GM21447 (cell line): Measurements from ENCODE around the gene DCXR.

Source experiments
- ATAC-seq: cut with Tn5 transposase; IDR thresholded peaks from one replicate; pipeline ENCODE4 v1.9.1; 2021; ENCODE audit not compliant: unreplicated experiment

DCXR gene

DNA sequence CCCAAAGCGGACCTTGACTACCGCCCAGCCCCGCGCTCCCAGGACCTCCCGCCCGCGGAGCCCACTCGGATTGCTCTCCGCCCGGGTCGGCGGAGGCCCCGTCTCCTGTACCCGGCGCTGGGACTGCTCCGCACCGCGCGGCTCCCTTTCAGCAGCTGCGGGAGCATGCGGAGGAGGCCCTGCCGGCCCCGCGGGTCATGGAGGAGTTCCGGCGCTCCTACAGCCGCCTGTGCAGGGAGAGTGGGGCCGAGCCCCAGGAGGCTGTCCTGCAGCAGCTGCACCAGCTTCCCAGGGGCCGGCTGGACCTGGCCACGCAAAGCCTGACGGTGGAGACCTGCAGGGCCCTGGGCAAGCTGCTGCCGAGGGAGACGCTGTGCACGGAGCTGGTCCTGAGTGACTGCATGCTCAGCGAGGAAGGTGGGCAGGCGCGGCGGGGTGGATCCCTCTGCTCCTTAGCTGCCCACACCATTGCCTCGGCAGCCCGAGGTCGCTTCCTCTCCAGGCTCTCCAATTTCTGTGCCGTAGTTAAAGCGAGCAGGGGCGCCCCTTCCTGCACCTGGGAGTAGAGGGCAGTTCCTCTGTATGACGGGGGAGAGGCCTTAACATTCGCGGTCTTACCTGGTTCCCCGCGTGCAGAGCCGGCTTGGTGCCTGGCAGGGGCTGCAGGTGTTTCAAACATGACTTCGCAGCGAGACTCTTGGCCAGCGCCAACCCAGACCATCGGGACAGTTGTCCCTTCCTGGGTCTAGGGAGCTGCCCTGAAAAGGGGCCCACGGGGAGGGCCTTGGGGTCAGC lies 13.9 kb downstream of the DCXR start:
- ATAC-seq: peak; percentile 6

DNA sequence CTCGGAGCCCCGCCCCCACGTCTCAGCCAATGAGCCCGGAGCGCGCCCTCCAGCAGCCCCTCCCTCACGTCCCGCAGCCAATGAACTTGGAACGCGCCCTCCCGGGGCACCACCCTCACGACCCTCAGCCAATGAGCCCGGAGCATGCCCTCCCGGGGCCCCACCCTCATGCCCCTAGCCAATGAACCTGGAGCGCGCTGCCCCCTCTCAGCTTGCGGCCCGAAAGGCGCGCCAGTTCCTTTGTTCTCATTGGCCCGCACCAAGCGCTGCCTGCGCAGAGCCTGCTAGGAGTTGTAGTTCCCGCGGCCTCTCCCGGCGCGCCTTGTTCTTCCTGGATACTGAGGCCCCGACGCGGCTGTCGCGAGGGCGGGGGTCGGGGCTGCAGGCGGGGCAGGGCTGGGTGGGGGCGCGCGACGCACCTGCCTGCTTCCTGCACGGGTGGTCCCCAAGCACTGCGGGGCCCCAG lies 14.5 kb downstream of the DCXR start, which contains the start of gene LRRC45:
Gene LRRC45, plus strand, starts transcription at position 325 of the 466 bp plus-strand sequence. CDS start 339 bp downstream, outside the sequence.
- ATAC-seq: peak; percentile 82

DNA sequence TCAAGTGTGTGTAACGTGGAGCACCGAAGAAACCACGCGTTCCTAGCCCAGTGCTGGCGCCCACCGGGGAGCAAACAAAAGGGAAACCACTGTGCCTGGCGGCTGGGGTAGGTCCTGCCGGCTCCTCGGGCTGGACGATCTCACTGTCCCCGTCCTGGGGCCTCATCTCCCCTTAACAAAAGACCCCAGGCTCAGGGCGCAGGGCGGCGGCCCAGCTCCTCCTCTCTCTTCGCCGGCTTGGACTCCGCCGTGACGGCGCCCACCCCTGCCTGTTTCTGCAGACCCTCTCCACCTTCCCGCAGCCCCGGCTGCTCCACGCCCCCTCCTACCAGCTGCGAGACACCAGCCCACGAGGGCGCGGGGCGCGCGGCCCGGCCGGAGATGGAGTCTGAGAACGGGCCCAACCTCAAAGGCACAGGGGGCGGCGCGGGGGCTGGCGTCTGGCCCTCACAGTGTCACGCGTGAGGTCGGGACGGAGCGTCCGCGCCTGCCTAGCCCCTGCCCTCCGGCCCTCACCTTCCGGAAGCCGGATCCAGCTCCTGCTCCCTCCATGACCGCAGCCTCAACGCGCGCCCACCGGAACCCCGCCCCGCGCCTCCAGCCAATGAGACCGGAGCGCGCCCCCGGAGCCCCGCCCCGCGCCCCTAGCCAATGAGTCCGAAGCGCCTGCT lies 15.1 kb downstream of the DCXR start, which contains the start of gene CENPX:
Gene CENPX, minus strand, starts transcription at position 569 of the 671 bp plus-strand sequence. Its CDS starts 17 bp downstream, at position 552.
- ATAC-seq: no peak

DNA sequence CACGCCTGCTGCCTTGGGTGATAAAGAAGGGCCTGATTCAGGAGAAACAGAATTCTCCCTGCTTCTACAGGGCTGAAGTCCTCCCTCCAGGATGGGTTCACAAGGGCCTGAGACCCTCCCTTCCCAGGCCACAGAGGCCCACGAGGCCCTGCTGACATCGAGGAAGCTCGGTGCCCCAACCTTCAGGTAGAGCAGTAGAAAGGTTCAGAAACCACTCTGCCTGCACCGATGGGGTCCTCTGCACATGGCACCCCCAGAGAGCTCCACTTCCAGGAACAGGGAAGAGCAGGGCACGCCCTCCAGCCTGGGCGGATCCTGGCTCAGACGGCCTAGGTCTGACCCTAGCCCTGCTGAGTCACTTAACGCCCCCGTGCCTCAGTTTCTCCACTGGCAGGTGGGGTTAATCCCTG lies 15.6 kb downstream of the DCXR start:
- no peak for ATAC-seq

DNA sequence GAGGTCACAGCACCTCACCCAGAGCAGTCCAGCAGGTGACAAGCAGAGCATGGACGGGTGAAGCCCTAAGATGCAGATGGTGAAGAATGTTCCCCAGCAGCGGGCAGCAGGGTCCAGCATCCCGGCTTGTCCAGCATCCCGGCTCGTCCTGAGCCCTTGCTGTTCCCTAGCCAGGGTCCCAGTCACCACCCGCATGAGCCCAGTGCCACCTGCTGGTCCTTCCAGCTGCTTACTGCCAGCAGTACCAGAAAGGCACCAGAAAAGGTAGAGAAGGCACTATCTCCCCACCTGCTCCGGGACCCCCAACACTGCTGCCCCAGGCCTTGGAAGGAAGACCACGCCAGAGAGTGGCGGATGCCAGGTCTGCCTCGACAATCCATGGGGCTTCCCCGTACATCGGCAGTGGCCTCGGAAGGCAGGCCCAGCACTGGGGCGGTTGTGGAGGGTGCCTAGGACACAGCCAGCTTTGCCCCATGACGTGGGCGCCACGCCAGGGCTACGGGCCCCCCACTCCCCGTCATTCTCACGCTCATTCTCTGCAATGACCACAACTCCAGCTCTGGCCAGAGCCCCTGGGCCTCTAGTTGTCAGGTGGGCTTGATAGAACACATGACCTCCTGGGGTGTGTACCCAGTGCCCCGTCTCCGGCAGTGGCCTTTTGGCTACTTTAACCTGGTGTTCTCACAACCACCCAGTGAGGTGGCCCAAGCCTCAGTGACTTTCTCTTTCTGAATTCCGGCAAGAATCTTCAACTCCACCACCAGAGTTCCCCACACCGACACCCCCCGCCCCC lies 16.2 kb downstream of the DCXR start:
- ATAC-seq: no peak

DNA sequence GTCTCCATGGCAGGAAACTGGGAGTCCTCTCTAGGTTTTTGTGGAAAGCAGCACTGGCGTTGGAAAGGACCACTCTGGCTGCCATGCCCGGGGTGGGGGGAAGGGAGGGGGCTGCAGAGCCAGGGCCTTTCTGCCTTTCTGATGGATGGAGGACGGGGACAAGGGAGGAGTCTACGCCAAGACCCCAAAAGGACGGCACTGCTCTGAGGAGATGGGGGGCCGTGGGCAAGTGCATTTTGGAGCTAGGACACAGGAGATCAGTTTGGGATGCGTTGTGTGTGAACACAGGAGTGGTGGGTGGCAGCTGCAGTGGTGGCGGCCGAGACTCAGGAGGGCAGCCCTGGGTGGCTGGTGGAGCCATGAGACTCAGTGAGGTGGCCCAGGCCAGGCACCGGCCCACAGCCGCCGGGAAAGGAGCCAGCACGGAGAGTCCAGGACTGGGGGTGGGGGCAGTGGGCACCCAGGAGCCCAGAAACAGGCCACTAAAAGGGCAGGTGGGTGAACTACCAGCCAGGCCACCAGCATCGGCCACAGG lies 16.9 kb downstream of the DCXR start:
- ATAC-seq: no peak

DNA sequence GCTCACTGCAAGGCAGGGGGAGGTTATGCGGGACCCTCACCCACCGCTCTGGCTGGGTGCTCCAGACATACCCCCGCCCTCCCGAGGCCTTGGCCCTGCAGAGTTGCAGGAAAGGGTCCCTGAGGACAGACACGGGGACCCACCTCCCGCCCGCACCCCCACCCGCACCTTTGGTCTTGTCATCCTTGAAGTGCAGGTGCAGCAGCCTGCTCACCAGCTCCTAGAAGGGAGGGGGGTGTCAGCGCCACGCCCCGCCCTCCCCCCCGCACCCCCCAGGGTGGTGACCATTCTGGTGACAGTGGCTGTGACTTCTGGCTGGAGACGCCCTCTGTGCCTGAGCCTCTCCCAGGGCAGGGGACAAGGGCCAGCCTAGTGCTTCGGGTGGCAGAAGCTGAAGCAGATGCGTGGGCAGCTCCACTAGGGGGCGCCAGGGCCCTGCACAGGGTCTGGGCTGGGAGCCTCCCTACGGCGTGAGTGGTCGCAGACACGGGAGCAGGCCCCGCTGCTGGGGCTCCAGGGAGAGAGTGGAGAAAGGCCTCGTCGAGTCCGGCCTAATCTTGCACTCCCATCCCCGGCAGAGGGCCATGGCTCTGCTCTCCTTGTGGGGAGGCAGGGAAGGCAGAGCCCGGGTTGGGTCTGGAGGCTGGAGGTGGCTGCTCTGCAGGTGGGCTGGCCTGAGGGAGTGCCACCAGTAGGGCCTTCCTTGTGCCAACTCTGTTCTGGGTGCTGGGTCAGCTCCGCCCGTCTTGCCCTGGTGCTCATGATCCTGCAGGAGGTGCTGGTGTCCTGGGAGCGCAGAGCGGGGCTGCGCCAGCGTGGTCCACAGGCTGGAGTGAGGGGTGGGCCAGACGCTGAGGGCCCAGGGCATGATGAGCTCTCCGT lies 17.6 kb downstream of the DCXR start:
- ATAC-seq: no peak

DNA sequence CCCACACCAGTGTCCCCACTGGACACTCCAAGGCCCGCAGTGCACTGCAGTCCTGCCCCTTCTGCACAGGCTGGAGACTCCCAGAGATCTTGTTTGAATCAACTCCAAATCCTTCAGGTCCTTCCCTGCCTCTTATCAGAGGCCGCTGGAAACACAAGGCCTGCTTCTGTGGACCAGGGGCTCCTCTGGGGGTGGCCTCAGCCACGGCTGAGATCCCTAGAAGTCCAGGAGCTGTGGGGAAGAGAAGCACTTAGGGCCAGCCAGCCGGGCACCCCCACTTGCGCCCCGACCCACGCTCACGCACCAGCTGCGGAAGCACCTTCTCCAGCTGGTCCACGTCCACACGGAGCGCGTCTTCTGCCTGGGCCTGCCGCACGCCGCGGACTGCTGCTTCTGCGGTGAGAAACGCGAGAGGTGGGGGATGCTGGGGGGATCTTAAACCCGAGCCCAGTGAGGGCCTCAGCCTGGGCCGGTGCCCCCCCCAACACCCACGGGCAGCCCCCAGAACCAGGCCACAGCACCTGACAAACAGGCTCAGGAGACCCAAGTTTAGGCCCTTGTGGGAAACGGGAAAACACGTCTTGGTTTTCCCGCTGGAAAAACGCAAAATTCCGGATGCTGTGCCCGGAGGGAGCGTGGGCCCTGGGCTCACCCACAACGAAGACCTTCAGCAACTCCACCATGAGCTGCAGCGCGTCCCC lies 18.4 kb downstream of the DCXR start:
- ATAC-seq: no peak

DNA sequence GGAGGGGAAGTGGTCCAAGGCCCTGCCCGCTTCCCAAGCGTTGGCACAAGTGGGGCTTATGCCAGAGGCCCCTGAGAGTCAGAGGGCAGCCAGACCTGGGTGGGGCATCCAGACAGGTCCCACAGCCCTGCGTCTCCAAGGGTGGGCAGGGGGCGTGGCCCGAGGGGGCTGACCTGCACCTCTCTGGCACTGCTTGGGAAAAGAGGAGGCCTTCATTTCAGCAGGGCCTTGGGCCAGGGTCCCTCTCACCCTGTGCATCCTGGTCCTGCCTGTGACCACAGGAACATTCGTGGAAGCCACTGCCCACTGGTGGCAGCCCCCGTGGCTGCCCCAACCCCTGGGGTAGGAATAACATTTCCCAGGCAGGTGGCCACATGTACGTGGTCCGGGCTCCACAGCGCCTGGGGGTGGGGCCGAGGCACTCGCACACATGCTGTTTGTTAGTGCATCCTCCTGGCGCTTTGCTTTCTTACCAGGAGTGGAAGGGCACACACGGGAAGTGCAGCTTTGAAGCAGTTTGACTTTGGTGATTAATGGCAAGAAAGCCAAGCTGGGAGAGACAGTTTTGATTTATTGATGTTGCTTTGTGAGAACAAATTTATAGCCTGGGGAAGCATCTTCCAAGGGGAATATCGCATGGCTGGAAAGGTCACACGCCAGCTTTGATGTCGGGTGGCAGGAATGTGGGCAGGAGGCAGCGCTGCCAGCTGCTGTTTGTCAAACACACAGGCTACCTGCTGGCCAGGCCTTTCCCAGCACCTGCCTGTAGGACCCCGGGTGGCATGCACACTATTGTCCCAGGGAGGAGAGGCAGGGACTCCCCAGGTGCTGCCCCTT lies 19.1 kb downstream of the DCXR start:
- no peak for ATAC-seq

DNA sequence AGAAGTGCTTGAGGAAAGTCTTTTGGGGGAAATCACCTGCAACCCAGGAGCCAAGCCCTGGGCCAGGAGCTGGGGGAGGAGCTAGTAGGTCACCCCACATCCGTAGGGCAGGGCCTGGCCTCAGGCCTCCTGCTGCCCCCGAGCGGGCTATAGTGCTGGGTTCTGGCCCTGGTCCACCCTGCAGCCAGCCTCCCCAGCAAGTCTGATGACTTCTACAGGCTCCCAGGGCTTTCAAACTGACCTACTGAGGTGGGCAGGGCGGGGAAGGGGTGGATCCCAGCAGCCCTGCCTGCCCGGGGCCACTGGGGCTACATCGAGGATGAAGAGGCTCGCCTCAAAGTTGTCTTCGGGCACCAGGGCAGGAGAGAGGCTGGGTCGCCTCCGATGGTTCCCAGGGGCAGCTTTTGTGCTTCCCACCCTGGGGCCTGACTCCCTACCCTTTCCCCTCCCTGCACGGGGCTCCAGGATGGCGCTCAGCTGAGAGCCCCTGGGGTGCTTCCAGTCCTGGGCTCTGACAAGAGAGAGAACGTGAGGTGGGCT lies 19.8 kb downstream of the DCXR start:
- ATAC-seq: no peak

DNA sequence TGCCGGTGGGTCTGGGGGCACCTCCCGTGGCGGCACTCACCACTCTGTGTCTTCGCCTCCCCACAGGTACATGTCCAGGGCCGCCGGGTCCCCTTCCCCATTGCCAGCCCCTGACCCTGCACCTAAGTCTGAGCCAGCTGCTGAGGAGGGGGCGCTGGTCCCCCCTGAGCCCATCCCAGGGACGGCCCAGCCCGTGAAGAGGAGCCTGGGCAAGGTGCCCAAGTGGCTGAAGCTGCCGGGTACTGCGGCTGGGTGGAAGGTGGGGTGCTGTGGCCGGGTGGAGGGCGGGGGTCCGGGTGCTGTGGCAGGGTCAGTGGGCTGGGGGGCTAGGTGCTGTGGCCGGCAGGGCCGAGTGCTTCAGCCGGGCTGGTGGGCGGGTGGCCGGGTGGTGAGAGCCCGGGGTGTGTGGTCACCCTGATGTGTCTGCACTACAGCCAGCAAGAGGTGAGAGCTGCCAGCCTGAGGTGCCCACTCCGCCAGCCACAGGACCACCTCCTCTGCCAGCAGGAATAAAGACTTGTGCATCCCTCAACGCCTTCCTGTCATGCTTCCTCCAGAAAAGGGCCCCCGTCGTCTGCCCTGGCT lies 20.5 kb downstream of the DCXR start:
- no peak for ATAC-seq

DNA sequence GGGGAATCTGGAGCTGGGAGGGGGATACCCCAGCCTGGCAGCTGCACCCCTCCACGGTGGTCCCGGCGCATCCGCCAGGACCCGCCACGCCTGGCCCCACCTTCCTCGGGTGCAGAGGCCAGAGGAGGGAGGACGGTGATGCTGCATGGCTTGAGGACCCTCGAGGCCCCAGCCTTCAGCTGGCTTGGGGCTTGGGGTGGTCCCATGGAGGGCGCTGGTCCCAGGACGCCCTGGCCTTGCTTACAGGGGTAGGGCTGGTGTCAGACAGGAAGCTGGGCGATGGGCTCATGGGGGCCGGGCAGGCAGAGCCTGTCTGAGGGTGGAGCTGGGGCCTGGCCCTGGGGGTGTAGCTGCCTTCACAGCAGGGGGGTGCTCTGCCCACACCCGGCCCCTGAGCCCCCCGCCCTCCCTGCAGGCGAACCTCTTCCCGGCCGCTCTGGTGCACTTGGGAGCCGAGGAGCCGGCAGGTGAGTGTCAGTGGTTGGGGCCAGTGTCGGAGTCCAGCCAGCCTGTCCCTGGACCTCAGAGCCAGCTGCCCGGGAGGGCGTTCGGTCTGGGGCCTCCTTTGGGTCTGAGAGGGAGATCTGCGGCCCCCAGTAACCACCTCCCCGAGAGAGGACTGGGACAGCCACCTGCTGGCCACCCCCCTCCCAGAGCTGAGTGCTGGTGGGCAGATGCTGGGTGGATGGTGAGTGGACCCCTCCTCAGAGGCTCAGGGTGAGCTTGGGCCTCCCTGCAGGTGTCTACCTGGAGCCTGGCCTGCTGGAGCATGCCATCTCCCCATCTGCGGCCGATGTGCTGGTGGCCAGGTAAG lies 21.2 kb downstream of the DCXR start:
- no peak for ATAC-seq

DNA sequence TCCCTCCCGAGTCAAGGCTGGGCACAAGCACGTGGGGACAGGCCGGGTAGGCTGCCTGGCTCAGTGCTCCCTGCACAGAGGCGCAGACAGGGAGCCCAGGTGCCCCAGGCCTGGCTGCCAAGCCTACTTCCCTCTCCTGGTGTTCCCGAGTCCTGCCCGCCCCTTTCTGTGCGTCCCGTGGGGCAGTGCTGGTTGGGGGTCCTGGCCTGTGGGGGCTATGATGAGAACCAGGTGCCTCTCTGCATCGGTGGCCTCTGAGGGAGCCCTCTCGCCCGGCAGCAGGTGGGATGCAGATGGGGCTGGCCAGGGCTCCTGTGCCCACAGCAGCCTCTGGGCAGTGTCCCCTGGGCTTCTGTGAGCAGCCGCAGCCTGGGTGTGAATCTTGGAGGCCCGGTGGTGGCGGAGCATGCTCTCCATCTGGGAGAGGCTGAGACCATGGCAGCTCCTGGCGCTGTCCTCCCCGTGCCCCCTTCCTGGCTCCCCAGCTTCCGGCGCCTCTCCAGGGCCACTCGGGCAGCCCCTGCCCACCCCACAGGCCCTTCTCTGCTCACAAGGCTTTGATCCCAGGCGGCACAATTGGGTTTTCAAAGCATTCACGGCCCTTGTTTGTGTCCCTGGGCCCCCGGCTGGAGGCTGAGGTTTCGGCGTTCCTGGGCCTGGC lies 22.1 kb downstream of the DCXR start:
- ATAC-seq: no peak

DNA sequence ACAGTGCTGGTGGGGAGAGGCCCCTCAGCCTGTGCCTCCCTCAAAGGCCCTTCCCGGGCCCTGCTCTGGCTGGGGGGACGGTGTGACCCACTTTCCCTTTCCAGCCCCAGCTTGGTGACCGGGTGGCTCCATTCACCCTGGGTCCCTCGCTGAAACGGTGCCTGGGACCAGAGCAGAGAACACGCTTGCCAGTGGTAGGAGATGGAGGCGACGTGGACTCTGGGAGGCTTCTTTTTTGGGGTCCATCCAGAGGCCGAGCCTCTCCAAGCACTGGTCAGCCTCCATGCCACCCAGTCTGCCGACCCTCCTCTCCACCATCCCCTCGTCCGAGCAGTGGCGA lies 22.6 kb downstream of the DCXR start:
- no peak for ATAC-seq

DNA sequence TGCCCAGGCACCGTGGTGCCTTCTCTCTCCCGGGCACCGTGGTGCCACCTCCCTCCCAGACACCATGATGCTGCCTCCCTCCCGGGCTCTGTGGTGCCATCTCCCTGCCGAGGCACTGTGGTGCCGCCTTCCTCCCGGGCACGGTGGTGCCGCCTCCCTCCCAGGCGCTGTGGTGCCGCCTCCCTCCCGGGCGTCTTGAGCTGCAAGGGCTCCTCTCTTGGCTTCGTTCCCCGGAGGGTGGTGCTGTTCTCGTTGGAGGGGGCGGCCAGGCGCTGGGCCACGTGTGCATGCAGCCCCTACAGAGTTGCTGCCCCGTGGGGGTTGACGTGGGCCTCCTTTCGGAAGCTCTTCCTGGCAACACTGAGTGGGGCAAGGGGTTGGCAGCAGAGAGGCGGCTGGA lies 23.1 kb downstream of the DCXR start:
- no peak for ATAC-seq

DNA sequence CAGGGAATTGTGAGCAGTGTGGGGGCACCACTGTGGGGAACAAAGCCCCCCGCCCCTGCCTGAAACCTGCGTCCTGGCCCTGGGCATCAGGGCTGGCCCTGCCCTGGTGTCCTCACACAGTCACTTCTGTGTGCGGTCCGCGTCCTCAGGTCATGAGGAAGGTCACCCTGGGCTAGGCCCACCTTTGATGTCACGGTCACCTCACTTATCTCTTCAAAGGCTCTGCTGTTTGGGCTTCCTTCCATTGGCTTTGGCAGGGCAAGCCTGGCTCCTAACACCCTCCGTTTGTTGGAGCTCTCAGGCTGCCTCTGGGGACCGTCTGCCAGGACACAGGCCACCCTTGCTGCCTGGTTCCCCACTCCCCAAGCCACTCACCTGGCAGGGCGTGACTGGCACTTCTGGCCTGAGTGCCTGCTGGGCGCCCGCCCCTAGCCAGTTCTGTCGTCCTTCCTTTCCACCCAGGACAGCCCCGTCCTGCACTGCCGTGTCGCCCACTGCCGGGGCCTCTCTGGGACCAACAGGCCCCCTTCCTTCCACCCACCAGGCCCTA lies 23.6 kb downstream of the DCXR start:
- no peak for ATAC-seq
